ENCODE data around the gene TAF6.

Gene TAF6

DNA sequence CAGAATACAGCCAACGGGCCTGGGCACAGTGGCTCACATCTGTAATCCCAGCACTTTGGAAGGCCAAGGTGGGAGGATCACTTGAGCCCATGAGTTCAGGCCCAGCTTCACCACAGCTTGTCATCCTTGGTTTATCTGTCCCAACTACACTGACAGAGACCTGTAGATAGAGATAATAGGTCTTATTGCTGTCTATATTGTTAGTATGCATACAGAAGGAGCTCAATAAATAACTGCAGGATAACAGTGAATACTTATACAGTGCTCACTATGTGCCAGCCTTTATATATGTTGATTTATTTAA, 1.5 kb upstream of the TAF6 start:
- DNase-seq: peak; percentile 48

DNA sequence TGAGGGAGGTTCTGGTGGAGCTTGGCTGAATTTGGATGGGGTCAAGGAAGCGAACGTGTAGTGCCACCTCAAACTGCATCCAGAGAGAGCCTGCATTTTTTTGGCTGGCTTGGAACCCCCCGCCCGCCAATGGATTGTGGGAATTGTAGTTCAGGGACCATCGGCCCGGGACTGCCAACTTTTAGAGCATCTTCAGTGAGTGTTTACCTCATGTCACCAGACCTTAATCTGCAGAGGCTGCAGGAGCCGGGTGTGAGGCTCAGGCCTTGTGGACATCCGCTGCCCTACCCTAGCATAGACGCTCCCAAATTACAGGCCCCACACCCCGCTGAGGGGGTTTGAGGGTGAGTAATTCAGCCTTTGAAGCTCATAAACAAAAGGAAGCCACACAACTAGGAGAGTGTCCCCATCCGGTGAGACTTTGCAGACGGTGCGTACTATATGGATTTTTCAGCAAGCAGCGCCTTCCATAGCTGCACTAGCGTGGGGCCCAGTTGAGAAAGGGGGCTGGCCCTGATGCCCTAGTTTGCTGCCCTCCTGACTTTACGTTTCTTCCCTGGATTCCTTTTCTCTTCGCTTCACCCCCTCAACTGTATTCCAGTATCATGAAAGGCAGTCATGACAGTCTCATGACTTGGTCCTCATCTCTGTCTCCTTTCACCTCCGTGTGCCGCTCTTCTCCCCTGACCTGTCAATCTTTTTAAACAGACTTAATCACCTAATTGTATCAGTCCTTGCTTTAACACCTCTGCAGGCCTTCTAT, 993 bp upstream of the TAF6 start:
- peak; percentile 79 for DNase-seq

DNA sequence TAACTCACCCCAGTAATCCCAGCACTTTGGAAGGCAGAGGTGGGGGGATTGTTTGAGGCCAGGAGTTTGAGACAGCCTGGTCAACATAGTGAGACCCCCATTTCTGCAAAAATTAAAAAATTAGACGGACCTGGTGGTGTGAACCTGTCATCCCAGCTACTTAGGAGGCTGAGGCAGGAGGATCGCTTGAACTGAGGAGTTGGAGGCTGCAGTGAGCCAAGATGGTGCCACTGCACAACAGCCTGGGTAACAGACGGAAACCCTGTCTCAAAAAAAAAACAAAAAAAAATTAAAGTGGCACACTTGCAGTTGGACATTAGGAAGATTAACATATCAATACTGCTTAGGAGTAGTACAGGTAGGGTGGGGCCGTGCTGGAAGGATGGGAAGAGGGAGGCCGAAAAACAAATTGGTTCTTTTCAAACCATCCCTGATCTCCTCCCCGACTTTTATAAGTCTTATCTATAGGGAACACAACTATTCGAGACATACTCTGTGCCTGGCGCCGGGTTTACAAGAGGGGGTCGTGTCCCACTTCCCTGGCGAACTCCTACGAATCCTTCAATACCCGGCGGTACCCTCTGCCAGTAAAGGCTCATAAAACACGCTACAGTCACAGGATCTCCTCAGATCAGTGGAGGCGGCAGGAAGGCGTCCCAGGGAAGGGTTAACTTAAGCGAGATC, 628 bp downstream of the TAF6 start:
- DNase-seq: peak; percentile 65

DNA sequence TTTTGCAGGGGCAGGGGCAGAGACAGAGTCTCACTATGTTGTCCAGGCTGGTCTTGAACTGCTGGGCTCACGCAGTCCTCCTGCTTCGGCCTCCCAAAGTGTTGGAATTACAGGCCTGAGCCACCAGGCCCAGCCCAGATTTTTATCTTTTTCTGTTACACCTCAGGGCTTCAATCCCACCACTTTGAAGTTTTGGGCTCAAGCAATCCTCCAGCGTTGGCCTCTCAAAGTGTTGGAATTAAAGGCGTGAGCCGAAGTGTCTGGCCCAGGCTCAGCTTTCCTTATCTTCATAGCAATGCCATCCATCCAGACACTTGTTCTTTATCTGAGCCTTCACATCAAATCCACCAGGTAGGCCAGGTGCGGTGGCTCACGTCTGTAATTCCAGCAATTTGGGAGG, 4.1 kb downstream of the TAF6 start:
- no peak for DNase-seq

DNA sequence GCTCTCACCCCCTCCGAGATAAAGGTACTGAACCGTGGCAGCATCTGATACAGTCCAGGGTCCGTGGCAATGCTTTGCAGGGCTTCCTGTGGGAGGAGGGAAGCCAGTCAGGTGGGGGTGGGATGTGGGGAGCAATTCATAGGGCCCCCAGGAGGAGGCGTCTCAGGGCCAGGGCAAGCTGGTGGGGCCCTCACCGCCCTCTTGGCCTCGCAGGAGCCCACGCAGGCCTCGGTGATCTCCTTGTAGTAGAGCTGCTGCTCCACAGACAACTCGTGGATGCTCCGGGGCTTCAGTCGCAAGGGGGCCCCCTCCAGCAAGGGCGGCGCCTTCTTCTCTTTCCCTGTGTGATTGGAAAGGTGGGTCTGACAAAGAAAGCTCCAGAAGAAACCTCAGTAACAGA, 7.2 kb downstream of the TAF6 start:
- DNase-seq: no peak

DNA sequence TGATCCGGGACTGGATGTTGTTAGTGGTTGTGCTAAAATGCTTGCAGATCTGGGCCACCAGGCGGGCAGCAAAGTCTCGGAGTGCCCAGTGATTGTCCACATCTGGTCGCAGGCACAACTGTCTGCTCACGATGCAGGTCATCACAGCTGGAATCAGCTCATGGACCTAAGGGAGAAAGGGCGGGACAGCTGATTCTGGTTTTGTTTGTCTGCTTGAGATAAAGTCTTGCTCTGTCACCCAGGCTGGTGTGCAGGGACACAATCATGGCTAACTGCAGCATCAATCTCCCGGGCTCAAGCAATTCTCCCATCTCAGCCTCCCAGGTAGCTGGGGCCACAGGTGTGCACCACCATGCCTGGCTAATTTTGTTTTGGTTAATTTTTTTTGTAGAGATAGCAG, 8.0 kb downstream of the TAF6 start:
- DNase-seq: no peak

DNA sequence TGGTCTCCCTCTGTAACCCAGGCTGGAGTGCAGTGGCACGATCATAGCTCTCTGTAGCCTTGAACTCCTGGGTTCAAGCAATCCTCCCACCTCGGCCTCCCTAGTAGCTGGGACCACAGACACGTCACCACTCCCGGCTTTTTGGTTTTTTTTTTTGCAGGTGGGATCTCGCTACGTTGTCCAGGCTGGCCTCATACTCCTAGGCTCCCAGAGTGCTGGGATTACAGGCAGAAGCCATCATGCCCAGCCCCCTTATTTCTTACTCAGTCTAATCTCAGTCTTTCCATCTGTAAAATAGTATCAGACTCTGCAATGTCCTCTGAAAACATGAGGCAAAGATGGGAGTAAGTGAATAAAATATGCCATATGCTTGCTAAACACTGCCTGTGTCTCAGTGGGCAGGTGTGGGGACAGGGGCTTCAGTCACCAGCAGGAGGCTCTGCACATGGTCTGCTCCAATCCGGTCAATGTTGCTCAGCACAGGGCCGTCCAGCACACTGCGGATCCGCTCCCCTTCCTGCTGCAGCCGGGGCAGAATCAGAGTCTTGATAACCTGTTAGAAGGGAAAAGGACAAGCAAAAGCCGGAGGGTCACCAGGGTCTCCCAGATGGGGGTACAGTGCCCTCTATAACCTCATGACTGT, 9.5 kb downstream of the TAF6 start:
- no peak for DNase-seq

DNA sequence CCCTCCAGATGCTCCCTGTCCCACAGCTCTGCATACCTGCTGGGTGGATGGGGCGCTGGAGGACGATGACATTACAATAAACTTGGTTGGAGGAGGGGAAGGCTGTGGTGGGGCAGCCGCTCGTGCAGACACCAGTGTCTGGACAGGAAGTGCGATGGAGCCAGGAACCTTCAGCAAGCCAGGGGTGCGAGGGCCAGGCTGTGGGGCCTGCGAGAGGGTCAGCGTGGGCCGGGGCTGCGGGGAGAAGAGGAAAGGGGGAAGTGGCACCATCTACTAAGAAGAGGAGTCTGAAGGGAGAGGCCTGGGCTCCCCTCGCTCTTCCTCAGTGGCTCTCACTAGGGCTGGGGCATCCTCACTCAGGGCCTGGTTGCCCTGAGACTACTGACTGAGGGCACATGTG, 11.3 kb downstream of the TAF6 start:
- DNase-seq: no peak

DNA sequence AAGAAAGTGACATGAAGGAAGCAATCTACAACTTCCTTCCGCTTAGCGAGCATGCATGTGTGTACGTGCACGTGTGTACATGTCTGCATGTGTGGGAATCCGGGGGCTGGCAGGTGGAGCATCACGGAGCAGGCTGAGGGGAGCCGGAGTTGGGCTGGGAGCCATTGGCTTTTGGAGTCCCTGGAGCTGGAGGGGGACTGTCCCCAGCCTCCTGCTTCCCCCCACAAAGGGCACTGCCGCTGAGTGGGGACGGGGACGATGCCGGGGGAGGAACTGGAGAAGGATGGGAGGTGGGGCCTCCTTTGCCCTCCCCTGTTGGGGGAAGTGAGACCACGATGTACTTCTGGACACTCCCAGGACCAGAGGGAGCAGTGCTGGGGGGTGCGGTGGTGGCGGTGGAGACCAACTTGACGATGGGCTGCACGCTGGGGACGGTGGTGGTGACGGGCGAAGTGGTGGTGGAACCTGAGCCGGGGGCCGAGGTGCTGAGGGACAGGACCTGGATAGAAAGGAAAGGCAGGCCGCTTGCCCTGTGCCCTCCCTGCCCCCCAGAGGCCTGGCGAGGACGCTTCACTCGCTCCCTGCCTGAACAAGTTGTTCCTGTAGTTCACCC, 11.9 kb downstream of the TAF6 start:
- no peak for DNase-seq

DNA sequence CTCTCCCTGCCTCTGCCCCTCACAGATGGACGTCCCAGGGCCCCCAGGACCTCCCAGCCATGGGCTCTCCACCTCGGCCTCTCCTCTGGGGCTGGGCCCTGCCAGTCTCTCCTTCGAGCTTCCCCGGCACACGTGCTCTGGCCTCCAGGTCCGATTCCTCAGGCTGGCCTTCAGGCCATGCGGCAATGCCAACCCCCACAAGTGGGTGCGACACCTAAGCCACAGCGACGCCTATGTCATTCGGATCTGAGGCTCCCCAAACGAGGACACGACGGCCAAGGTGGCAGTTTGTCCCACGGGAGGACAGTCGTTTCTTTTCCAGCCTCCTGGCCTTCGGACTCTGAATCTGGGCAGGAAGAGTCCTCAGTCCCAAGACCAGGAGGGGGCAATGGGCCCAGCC, 12.5 kb downstream of the TAF6 start:
- DNase-seq: no peak

DNA sequence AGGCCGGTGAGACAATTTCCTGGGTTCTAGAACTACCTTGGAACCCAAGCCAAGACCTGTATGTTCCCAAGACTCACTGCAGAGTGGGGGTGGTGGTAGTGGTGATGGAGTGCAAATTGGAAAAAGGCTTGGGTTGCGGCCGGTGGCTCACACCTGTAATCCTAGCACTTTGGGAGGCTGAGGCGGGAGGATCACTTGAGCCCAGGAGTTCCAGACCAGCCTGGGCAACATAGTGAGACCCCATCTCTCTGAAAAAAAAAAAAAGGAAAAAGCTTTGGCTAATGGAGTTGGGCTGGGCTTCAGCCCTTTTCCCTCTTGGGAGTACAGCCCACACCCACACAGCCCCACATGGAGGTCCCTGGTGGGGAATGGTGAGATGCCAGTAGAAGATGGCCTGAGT, 13.6 kb downstream of the TAF6 start:
- DNase-seq: no peak

DNA sequence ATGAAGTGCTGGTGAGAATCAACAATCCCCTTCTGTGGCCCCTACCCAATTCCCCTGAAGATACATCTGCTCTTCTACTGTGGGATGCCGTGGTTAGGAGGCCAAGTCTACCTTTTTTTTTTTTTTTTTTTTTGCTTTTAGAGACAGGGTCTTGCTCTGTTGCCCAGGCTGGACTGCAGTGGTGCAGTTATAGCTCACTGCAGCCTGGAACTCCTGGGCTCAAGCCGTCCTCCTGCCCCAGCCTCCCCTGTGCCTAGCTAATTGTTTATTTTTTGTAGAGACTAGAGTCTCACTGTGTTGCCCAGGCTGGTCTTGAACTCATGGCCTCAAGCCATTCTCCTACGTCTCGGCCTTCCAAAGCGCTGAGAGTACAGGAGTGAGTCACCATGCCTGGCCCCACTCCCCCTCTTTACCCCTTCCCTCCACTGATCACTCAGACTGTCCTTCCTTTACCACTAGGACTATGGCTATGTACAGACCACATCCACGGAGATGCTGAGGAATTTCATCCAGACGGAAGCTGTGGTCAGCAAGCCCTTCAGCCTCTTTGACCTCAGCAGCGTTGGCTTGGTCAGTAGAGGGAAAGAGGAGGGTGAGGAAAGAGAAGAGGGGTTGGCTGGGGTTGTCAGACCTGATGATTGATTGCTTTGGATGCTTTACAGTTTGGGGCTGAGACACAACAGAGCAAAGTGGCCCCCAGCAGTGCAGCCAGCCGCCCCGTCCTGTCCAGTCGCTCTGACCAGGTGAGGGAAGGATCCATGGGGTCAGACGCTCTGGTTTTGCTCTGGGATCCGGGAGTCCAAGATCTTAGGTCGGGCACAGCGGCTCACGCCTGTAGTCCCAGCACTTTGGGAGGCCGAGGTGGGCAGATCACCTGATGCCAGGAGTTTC, 16.0 kb downstream of the TAF6 start:
- no peak for DNase-seq

DNA sequence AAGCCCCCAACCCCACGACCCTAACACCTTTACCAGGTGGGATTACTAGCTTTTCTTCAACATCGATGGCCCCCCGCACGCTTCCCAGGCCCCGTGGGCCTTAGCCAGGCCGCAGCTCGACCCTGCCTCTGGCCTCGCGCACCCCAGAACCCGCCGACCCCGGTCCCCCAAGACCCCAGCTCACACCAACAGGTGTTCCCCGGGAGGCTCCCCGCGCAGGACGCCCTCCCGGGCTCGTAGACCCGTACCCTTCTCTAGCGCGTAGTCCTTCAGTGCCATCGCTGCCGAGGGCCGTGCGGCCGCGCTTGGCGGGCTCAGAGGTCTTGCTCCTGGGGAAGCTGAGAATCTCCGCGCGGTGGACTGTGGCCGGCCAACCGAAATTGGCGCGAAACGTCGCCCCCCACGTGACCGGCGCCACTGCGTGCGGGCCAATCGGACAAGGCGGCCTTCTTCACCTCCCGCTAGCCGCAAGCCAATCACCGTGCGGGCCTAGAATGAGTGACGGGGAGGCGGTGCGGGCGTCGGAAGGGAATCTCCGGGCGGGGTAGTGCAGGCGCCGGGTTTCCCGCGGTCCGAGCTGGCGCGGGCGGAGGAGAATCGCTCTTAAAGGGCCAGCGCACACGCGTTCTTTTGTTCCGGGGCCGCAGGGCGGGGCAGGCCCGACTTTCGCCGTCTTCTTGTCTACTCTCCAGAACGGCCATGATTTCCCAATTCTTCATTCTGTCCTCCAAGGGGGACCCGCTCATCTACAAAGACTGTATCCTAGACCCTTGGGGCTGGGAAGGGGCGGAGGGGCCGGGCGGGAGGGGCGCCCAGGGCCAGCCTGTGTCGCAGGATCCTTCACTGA, 17.9 kb downstream of the TAF6 start, which contains the start of the genes AP4M1 and MCM7:
Gene AP4M1 (plus strand): TSS at position 628 of the 847 bp plus-strand sequence. CDS start 72 bp downstream, at position 700.
Gene MCM7 (minus strand): TSS at position 382 of the 847 bp plus-strand sequence. CDS start 103 bp downstream, at position 279.
- peak; percentile 99 for DNase-seq

DNA sequence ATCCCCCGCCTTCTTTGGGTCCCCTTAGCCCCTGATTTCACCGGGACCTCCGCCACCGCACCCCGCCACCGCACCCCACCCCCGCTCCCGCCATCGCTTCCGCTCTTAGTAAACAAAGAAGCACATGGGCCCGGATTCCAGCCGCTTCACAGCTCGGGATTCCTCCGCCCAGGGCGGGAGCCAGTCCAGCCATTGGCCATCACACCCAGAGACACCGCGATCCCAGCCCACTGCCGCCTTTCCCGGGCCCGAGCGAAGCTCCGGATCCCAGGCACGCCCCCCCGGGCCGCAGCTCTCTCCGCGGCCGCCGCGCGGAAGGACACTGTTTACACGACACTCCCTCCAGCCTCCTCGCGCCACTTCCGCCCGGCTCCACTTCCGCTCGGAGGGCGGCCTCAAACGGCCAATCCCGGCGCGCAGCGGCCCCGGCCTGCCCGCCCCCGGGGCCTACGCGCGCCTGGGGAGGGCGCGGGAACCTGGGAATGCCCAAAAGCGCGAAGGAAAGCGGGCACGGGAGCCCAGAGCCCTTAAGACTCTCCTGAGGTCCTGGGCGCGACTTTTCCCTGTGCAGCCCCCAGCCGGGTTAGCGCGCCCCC, 18.6 kb downstream of the TAF6 start:
- DNase-seq: peak; percentile 95

DNA sequence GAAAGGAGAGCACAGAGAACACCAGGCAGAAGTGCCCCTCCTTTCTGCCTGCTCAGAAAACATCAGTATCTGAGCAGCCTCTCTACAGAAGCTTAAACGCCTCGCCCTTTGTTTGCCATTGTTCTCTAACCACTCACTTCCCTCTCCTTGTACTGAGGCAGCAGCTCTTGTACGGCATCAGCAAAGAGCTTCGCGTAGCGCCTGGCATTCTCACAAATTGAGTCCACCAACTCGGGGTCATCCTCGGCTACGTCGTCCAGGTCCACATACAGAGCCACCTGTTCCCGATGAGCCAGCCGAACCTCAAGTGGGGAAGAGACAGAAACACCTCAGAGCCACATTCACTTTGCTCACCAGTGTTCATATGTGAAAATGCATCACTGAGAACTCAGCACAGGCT, 19.7 kb downstream of the TAF6 start:
- DNase-seq: no peak

DNA sequence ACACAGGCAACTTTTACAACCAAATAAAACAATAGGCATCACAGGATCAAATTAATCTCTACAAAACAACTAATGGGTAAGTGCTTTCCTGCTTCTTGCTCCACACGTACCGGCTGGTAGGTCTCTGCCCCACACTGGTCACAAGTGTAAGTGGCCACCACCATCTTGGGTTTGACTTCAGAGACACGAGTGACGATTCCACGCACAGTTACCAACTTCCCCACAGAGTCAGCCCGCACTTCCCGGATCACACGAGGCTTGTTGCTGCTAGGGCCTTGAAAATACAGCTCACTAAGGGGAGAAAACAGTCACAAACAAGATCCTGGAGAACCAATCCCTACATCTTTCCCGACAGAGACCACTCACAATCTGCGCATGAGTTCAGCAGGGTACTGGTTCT, 20.2 kb downstream of the TAF6 start:
- no peak for DNase-seq

DNA sequence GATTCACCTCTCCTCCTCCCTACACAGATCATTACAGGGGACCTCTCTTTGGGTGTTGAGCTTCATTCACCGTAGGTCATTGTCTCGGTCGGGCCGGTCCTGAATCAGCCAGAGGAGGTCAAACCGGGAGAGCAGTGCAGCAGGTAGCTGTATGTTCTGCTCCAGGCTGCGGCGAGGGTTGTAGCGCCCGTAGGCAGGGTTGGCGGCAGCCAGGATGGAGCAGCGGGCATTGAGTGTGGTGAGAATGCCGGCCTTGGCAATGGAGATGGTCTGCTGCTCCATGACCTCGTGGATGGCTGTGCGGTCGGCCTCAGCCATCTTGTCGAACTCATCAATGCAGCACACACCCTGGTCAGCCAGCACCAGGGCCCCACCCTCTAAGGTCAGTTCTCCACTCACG, 23.5 kb downstream of the TAF6 start:
- DNase-seq: no peak

DNA sequence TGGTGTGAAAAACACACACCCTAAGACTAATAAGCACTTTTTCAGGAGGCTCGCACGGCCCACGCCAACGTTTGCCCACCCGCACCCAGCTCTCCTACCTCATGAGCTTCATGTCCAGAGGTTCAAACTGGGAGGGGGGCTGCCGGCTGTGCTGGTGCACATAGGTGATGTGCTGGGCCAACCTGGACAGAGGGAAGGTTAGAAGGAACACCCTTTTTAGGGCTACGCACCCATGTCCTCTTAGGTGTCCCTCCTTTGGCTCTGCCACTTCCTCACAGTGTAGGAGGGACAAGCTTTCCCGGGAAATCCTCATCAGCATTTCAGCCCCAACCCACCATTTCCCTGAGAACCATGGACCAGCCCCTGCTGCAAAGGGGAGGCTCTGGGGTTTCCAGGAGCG, 23.9 kb downstream of the TAF6 start:
- no peak for DNase-seq

DNA sequence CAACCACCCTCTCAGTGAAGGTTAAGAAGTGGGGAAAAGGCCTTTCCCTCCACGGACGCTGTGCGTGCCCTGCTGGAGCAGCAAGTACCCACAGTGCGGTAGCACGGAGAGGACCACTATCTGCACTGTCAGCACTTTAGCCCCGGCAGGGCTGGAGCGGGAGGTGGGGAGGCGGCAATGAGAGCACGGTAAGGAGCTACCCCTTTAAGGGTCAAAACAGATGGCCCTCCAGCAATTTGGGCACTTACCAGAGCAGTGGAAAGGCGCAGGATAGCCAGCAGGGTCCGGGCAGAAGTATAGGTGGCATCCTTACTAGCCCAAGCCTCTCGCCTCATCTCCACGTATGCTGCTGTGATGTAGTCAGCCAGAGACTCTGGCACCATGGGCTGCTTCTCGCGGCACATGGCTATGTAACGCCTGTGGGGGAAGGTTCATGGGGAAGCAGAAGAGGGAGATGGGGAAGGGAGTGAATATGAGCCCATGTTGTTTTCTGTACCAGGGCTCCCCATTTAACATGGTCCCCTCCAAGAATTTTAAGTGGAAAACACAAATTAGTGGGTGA, 25.2 kb downstream of the TAF6 start:
- DNase-seq: no peak

DNA sequence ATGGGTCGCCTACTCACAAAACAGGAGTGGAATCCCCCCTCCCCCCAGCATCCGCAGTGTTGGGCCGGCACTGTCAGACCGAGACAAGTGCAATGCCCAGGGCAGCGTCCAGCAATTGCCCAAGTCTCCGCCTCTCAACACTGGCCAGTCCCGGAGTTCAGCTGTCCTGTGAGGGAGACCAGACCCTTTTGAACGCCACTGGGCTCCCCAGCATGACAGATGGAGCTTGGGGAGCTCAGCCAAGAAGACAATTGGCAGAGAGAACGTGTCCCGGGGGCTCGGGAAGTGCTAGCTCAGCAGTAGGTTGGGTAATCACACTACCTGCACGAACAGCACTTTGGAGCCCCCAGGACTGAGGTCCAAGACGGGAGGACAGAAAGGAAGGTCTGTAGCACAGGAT, 25.7 kb downstream of the TAF6 start:
- DNase-seq: no peak

DNA sequence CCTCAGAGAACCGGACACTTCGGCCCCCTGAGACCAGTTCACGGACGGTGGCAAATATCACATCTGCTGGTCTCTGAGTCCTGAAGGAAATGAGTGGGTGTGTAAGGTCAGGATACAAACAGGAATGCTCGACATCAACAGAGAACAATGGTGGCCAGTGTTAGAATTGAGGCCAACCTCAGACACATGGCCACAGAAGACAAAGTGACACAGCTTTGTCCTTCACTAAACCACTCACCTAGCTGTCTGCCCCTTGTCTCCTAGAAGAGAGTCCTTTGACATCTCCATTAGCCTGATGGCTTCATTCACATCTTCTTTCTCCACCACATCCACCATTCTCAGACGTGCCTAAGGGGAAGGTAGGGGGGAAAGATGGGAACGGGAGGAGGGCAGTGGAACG, 26.1 kb downstream of the TAF6 start:
- DNase-seq: no peak

Data from hematopoietic multipotent progenitor cell treated with erythropoietin and hydrocortisone succinate and interleukin-3 and kit ligand, for 6 days (in vitro differentiated cells).